ENCODE data around the gene CBFA2T2.

GRCh38 chr20:33676652-33677645 lies 187.1 kb downstream of the CBFA2T2 start:
- TF ChIP-seq, protein P1, sequence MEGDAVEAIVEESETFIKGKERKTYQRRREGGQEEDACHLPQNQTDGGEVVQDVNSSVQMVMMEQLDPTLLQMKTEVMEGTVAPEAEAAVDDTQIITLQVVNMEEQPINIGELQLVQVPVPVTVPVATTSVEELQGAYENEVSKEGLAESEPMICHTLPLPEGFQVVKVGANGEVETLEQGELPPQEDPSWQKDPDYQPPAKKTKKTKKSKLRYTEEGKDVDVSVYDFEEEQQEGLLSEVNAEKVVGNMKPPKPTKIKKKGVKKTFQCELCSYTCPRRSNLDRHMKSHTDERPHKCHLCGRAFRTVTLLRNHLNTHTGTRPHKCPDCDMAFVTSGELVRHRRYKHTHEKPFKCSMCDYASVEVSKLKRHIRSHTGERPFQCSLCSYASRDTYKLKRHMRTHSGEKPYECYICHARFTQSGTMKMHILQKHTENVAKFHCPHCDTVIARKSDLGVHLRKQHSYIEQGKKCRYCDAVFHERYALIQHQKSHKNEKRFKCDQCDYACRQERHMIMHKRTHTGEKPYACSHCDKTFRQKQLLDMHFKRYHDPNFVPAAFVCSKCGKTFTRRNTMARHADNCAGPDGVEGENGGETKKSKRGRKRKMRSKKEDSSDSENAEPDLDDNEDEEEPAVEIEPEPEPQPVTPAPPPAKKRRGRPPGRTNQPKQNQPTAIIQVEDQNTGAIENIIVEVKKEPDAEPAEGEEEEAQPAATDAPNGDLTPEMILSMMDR (IDR thresholded peaks at IDR 0.05): no peak
- TF ChIP-seq SIN3A (IDR thresholded peaks at IDR 0.05; ENCODE audit: borderline replicate concordance, insufficient read depth, low read depth, low read length): no peak

Data from Panc1 (cell line).